ENCODE data around the gene FAM186B. TPM values are rescaled to one million over a fixed set of nuclear protein-coding genes. Genes with fewer than 3 reads are reported as not detected.
A peak's percentile ranks its signal among the peaks of the same experiment; 100 is the strongest.

FAM186B gene
- total and polyA plus RNA-seq, 2 experiments from 2014 or later: 0.21 to 0.38 TPM

DNA sequence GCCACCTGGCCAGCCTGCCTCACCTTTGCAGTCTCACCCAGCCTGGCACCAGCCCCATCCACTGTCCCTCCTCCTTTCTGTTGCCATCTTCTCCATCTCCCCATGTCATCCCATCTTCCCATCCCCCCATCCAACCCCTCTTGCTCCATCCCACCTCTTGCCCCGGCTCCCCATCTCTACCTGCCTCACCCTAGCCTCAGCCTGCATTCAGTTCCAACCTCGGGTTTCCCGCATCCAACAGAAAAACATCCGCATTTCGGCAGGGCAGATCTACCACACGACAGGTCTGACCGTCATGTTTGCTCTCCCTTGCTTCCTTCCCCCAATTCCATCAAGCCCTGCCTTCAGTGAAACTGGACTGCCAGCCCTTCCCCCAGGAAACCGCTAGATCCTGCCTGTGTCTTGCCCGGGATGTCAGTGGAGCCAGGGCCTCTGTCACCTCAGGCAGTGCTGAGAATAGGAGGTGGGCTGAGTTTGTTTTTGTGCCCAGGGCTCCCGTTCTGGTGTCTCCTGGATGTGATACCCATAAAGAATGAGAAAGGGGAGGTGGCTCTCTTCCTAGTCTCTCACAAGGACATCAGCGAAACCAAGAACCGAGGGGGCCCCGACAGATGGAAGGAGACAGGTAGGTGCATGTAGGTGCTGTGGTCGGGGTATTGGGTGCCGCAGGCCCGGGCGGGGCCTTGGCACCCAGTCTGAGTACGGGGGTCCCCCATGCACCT, 64.1 kb downstream of the FAM186B start:
- Histone ChIP-seq H3K9me2 (ENCODE audit: insufficient read depth) (no peaks in the 10 kb centered on the region), H3K27ac (ENCODE audit: low read depth) (no peak overlapping the region), H3K4me1 (ENCODE audit: insufficient read depth) (peaks cover 22% of the 10 kb centered on the region; the same call in 1 of the 2 replicates), H2AFZ (no peak overlapping the region), H3K4me2 (no peak overlapping the region), H3K27me3 (ENCODE audit: insufficient read depth) (peaks cover 100% of the 10 kb centered on the region), H3K79me2 (replicated peaks; ENCODE audit: insufficient read depth) (no peaks in the 10 kb centered on the region), H4K20me1 (replicated peaks; ENCODE audit: insufficient read depth) (peaks cover 4% of the 10 kb centered on the region; the same call in 1 of the 2 replicates), H3F3A (replicated peaks; ENCODE audit: low read depth) (no peaks in the 10 kb centered on the region), H3K4me3 (no peak overlapping the region), H3K36me3 (ENCODE audit: insufficient read depth) (no peaks in the 10 kb centered on the region; the same call in 1 of the 2 replicates)
- Mint-ChIP-seq H3K27ac (no peak overlapping the region), H3K4me3 (no peak overlapping the region), H3K9me3 (no peaks in the 10 kb centered on the region; the same call in 2 of the 3 replicates), H3K27me3 (ENCODE audit: insufficient read depth, low read depth, poor library complexity) (peaks cover 93% of the 10 kb centered on the region), H3K4me1 (peaks cover 40% of the 10 kb centered on the region), H3K36me3 (ENCODE audit: low read depth) (no peaks in the 10 kb centered on the region)
- TF ChIP-seq EZH2 (IDR thresholded peaks at IDR 0.05; ENCODE audit: low read depth, unreplicated experiment) (peak; percentile 20), EZH2phosphoT487 (IDR thresholded peaks at IDR 0.05; ENCODE audit: unreplicated experiment) (no peak), NANOG (IDR thresholded peaks at IDR 0.05; ENCODE audit: borderline replicate concordance) (no peak)
- DNase-seq (ENCODE audit: low spot score): no peak
- no peak for ATAC-seq

DNA sequence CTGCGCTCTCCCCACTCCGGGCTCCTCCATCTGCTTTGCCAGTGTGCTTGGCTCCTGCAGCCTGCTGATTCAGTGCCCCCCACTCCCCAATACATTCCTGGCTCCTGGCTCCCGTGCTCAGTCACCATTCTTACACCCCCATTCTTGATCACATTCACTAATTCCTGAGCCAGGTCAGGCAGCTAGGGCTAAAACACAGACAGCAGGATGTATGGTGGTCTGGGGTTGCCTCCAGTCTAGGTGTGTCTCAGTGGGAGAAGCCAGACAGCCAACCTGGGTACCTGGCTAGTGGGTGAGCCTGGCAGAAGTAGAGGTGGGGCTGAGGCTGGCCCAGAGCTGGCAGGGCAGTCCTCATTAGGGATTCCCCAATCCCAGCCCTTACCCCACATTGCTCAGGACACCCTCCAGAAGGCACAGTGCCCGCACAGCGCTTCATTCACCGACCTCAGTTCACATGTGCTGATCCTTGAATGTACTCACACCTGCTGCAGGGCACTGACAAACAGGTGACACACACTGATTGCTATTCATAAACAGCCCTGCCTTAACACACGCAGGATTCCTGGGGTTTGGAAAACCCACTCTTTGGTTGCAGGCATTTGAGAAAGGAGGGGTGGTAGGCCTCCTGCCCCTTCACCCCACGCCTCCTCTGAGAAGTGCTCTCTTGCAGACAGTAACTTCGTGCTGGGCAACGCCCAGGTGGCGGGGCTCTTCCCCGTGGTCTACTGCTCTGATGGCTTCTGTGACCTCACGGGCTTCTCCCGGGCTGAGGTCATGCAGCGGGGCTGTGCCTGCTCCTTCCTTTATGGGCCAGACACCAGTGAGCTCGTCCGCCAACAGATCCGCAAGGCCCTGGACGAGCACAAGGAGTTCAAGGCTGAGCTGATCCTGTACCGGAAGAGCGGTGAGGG, 65.0 kb downstream of the FAM186B start:
- H3K27ac ChIP-seq (ENCODE audit: low read depth): no peak overlapping the region
- H3K79me2 ChIP-seq (replicated peaks; ENCODE audit: insufficient read depth): no peaks in the 10 kb centered on the region
- H3K4me2 ChIP-seq: no peak overlapping the region
- Mint-ChIP-seq H3K27ac (no peak overlapping the region), H3K4me3 (no peak overlapping the region), H3K36me3 (ENCODE audit: low read depth) (no peaks in the 10 kb centered on the region), H3K27me3 (ENCODE audit: insufficient read depth, low read depth, poor library complexity) (peaks cover 93% of the 10 kb centered on the region), H3K9me3 (no peaks in the 10 kb centered on the region; the same call in 2 of the 3 replicates), H3K4me1 (peaks cover 40% of the 10 kb centered on the region)
- no peaks in the 10 kb centered on the region for H3K9me2 ChIP-seq (ENCODE audit: insufficient read depth)
- H3K27me3 ChIP-seq (ENCODE audit: insufficient read depth): peaks cover 100% of the 10 kb centered on the region
- H3K4me3 ChIP-seq: no peak overlapping the region
- no peaks in the 10 kb centered on the region; the same call in 1 of the 2 replicates for H3K36me3 ChIP-seq (ENCODE audit: insufficient read depth)
- H3K4me1 ChIP-seq (ENCODE audit: insufficient read depth): peaks cover 22% of the 10 kb centered on the region; the same call in 1 of the 2 replicates
- no peak for DNase-seq (ENCODE audit: low spot score)
- ATAC-seq: no peak
- H2AFZ ChIP-seq: no peak overlapping the region
- H3F3A ChIP-seq (replicated peaks; ENCODE audit: low read depth): no peaks in the 10 kb centered on the region
- peaks cover 4% of the 10 kb centered on the region; the same call in 1 of the 2 replicates for H4K20me1 ChIP-seq (replicated peaks; ENCODE audit: insufficient read depth)
- no peak for TF ChIP-seq EZH2phosphoT487 (IDR thresholded peaks at IDR 0.05; ENCODE audit: unreplicated experiment)
- no peak for TF ChIP-seq NANOG (IDR thresholded peaks at IDR 0.05; ENCODE audit: borderline replicate concordance)
- no peak for TF ChIP-seq ZNF114 (CRISPR knock-in tag; IDR thresholded peaks at IDR 0.05)
- TF ChIP-seq EZH2 (IDR thresholded peaks at IDR 0.05; ENCODE audit: low read depth, unreplicated experiment): no peak
- TF ChIP-seq, protein P1, sequence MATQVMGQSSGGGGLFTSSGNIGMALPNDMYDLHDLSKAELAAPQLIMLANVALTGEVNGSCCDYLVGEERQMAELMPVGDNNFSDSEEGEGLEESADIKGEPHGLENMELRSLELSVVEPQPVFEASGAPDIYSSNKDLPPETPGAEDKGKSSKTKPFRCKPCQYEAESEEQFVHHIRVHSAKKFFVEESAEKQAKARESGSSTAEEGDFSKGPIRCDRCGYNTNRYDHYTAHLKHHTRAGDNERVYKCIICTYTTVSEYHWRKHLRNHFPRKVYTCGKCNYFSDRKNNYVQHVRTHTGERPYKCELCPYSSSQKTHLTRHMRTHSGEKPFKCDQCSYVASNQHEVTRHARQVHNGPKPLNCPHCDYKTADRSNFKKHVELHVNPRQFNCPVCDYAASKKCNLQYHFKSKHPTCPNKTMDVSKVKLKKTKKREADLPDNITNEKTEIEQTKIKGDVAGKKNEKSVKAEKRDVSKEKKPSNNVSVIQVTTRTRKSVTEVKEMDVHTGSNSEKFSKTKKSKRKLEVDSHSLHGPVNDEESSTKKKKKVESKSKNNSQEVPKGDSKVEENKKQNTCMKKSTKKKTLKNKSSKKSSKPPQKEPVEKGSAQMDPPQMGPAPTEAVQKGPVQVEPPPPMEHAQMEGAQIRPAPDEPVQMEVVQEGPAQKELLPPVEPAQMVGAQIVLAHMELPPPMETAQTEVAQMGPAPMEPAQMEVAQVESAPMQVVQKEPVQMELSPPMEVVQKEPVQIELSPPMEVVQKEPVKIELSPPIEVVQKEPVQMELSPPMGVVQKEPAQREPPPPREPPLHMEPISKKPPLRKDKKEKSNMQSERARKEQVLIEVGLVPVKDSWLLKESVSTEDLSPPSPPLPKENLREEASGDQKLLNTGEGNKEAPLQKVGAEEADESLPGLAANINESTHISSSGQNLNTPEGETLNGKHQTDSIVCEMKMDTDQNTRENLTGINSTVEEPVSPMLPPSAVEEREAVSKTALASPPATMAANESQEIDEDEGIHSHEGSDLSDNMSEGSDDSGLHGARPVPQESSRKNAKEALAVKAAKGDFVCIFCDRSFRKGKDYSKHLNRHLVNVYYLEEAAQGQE (IDR thresholded peaks at IDR 0.05; ENCODE audit: unreplicated experiment): no peak
- no peak for TF ChIP-seq ZNF331 (CRISPR knock-in tag; IDR thresholded peaks at IDR 0.05; ENCODE audit: low read depth)
- TF ChIP-seq, protein P2, sequence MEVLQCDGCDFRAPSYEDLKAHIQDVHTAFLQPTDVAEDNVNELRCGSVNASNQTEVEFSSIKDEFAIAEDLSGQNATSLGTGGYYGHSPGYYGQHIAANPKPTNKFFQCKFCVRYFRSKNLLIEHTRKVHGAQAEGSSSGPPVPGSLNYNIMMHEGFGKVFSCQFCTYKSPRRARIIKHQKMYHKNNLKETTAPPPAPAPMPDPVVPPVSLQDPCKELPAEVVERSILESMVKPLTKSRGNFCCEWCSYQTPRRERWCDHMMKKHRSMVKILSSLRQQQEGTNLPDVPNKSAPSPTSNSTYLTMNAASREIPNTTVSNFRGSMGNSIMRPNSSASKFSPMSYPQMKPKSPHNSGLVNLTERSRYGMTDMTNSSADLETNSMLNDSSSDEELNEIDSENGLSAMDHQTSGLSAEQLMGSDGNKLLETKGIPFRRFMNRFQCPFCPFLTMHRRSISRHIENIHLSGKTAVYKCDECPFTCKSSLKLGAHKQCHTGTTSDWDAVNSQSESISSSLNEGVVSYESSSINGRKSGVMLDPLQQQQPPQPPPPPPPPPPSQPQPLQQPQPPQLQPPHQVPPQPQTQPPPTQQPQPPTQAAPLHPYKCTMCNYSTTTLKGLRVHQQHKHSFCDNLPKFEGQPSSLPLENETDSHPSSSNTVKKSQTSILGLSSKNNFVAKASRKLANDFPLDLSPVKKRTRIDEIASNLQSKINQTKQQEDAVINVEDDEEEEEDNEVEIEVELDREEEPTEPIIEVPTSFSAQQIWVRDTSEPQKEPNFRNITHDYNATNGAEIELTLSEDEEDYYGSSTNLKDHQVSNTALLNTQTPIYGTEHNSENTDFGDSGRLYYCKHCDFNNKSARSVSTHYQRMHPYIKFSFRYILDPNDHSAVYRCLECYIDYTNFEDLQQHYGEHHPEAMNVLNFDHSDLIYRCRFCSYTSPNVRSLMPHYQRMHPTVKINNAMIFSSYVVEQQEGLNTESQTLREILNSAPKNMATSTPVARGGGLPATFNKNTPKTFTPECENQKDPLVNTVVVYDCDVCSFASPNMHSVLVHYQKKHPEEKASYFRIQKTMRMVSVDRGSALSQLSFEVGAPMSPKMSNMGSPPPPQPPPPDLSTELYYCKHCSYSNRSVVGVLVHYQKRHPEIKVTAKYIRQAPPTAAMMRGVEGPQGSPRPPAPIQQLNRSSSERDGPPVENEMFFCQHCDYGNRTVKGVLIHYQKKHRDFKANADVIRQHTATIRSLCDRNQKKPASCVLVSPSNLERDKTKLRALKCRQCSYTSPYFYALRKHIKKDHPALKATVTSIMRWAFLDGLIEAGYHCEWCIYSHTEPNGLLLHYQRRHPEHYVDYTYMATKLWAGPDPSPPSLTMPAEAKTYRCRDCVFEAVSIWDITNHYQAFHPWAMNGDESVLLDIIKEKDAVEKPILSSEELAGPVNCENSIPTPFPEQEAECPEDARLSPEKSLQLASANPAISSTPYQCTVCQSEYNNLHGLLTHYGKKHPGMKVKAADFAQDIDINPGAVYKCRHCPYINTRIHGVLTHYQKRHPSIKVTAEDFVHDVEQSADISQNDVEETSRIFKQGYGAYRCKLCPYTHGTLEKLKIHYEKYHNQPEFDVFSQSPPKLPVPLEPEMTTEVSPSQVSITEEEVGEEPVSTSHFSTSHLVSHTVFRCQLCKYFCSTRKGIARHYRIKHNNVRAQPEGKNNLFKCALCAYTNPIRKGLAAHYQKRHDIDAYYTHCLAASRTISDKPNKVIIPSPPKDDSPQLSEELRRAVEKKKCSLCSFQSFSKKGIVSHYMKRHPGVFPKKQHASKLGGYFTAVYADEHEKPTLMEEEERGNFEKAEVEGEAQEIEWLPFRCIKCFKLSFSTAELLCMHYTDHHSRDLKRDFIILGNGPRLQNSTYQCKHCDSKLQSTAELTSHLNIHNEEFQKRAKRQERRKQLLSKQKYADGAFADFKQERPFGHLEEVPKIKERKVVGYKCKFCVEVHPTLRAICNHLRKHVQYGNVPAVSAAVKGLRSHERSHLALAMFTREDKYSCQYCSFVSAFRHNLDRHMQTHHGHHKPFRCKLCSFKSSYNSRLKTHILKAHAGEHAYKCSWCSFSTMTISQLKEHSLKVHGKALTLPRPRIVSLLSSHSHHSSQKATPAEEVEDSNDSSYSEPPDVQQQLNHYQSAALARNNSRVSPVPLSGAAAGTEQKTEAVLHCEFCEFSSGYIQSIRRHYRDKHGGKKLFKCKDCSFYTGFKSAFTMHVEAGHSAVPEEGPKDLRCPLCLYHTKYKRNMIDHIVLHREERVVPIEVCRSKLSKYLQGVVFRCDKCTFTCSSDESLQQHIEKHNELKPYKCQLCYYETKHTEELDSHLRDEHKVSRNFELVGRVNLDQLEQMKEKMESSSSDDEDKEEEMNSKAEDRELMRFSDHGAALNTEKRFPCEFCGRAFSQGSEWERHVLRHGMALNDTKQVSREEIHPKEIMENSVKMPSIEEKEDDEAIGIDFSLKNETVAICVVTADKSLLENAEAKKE (CRISPR knock-in tag; IDR thresholded peaks at IDR 0.05): no peak

Data from GM23338 (cell line).